DMS153 treated with DMSO at 0.1 percent for 48 hours (cell line): ENCODE measurements around the gene FHOD1.

Source experiments
- DNase-seq: peaks from one replicate; lab custom pipeline; 2025; ENCODE audit not compliant: unreplicated experiment; lab: John Stamatoyannopoulos, UW

FHOD1 gene

GRCh38 chr16:67210069-67210937, 37.0 kb downstream of the FHOD1 start:
- DNase-seq = no peak

GRCh38 chr16:67209565-67209964, 37.7 kb downstream of the FHOD1 start:
- DNase-seq = no peak

- no peak for DNase-seq
These were observed 39.0 kb downstream of the FHOD1 start for GRCh38 chr16:67208154-67208896.

GRCh38 chr16:67207249-67208091, 39.8 kb downstream of the FHOD1 start:
- DNase-seq = no peak

- no peak for DNase-seq
These were observed 40.4 kb downstream of the FHOD1 start for GRCh38 chr16:67206838-67207248.

- no peak for DNase-seq
These were observed 41.0 kb downstream of the FHOD1 start for GRCh38 chr16:67206129-67206837.

GRCh38 chr16:67204076-67204475, 43.2 kb downstream of the FHOD1 start:
- DNase-seq = no peak

- no peak for DNase-seq
These were observed 44.3 kb downstream of the FHOD1 start for GRCh38 chr16:67202956-67203493.

GRCh38 chr16:67202426-67202825, 44.9 kb downstream of the FHOD1 start:
- no peak for DNase-seq

GRCh38 chr16:67201411-67202345, 45.6 kb downstream of the FHOD1 start:
- no peak for DNase-seq

- DNase-seq = no peak
These were observed 46.8 kb downstream of the FHOD1 start for GRCh38 chr16:67200491-67200890.

- no peak for DNase-seq
These were observed 47.5 kb downstream of the FHOD1 start for GRCh38 chr16:67199808-67200198.

GRCh38 chr16:67199011-67199807, 48.1 kb downstream of the FHOD1 start, which contains the start of gene ELMO3:
Gene ELMO3, plus strand, starts transcription at chr16:67199131. Its CDS starts 196 bp downstream, at chr16:67199327.
- peak; percentile 36 for DNase-seq

- peak; percentile 35 for DNase-seq
These were observed 49.0 kb downstream of the FHOD1 start for GRCh38 chr16:67198238-67198734.

GRCh38 chr16:67197704-67198103, 49.6 kb downstream of the FHOD1 start:
- DNase-seq = no peak

GRCh38 chr16:67196881-67197280, 50.4 kb downstream of the FHOD1 start:
- DNase-seq = no peak

- DNase-seq = no peak
These were observed 51.6 kb downstream of the FHOD1 start for GRCh38 chr16:67195676-67196075.

- no peak for DNase-seq
These were observed 53.0 kb downstream of the FHOD1 start for GRCh38 chr16:67194260-67194659.
